Vagina (tissue), 2 donors: Measurements from ENCODE around the gene PSMG1.

Experiments used
- POLR2A ChIP-seq, 2 donors: fragments of 450-650 bp; IDR thresholded peaks; one replicate each; pipeline ENCODE4 v1.6.1; 2017; ENCODE audit warnings: antibody characterized with exemption in 2 of 2, mild to moderate bottlenecking in 2 of 2, moderate library complexity in 2 of 2
- POLR2AphosphoS5 ChIP-seq, 2 donors: sonication (generic); formaldehyde crosslinking; IDR thresholded peaks; one replicate each; pipeline ENCODE4 v1.9.0; 2017; ENCODE audit warnings: antibody characterized with exemption in 2 of 2, mild to moderate bottlenecking in 2 of 2, low read depth in 1 of 2; ENCODE audit not compliant: insufficient read depth in 1 of 2

DNA sequence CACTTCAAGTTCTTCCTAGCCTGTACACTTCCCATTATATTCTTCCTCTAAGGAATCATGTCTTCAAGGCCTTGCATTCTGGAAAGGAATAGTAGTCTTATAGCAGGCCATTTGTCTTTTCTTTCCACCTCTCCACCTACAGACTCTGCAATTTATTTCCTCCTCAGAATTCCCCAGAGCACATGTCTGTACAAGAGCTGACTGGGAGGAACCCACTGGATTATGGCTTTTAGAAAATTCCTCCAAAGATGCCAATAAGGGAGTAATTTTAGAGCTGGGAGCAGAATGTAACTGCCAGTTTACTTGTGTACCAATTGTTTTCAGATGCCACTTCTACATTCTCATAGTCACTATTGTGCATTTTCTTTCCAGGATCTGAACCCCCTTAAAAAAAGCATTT is 3.4 kb upstream of the PSMG1 start:
- TF ChIP-seq POLR2A (IDR thresholded peaks at IDR 0.05) (no peak), POLR2AphosphoS5 (IDR thresholded peaks at IDR 0.05; ENCODE audit: insufficient read depth in 1 of 2, low read depth in 1 of 2) (no peak)
